ENCODE data around the gene SERINC1. TPM values are rescaled to one million over a fixed set of nuclear protein-coding genes. Genes with fewer than 3 reads are reported as not detected.
"Not testable (repeated sequence)": the region's sequence is repeated elsewhere in the genome, so short reads cannot be mapped to it uniquely, and the experiment has no call there.

SERINC1 gene
- total and polyA plus RNA-seq, 4 experiments from 2014 or later, result 142 to 197 (median 144) TPM

GRCh38 chr6:122459865-122460416 lies 11.7 kb downstream of the SERINC1 start:
- H3K27ac ChIP-seq (ENCODE audit: low read depth, low read length); DNase-seq; H3K27me3 Mint-ChIP-seq; H3K27me3 ChIP-seq (ENCODE audit: insufficient read depth, low read length); H3K9me3 ChIP-seq (ENCODE audit: control insufficient read depth in 1 of 2, low read length in 2 of 2); CTCF ChIA-PET (ENCODE audit: partially characterized antibody); H3K4me3 ChIP-seq (ENCODE audit: low read length in 2 of 2); H3K9me3 Mint-ChIP-seq; POLR2A ChIA-PET (ENCODE audit: partially characterized antibody): not testable (repeated sequence)
- Mint-ChIP-seq H3K36me3 (peaks cover 36 to 53% of the 10 kb centered on the region in 2 donors), H3K4me3 (peak overlapping the region in 6 of 8 donors; percentile 4 to 87 (median 20)), H3K27ac (peak overlapping the region in 6 of 7 donors; percentile 4 to 86 (median 46)), H3K4me1 (peaks cover 64 to 93% (median 77%) of the 10 kb centered on the region in 4 donors)
- intact Hi-C loops (cut with micrococcal nuclease), result loop anchor here (1.0 kb wide), 1 partner anchor 9 kb away; no protein-coding TSS in a partner anchor
- Histone ChIP-seq H3K4me1 (ENCODE audit: insufficient read depth, low read length) (peaks cover 76% of the 10 kb centered on the region), H3K36me3 (ENCODE audit: insufficient read depth, low read length) (peaks cover 34% of the 10 kb centered on the region)

DNA sequence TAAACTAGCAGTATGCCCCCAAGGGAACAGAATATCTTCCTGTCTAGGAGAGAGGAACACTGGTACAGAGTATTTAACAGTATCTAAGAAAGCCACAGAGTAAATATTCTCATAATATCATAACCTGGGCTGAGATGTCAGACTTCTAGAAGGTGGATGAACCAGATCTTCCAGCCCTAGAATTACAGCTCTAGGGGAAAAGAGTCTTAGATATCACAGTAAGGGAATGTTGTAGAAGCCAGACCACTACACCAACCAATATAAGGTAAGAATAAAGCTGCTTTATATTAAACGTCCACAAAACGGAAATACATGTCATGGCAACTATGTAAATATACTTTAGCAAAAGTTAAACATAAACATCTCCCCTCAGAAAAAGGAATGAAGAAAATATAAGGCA lies 12.4 kb downstream of the SERINC1 start:
- intact Hi-C loops (cut with micrococcal nuclease), result loop anchor here (1.0 kb wide), 1 partner anchor 8 kb away; no protein-coding TSS in a partner anchor
- H3K27ac ChIP-seq (ENCODE audit: low read depth, low read length), result peak overlapping the region; percentile 13
- CTCF ChIA-PET (ENCODE audit: partially characterized antibody), result interaction anchor here (1.3 kb wide), 1 partner anchor 20 kb away, joined by 3 read pairs; no protein-coding TSS in a partner anchor
- H3K9me3 ChIP-seq (ENCODE audit: control insufficient read depth in 1 of 2, low read length in 2 of 2), result no peaks in the 10 kb centered on the region
- peak overlapping the region in 7 of 8 donors; percentile 4 to 64 (median 27) for H3K4me3 Mint-ChIP-seq
- H3K4me1 ChIP-seq (ENCODE audit: insufficient read depth, low read length), result peaks cover 69% of the 10 kb centered on the region
- no peaks in the 10 kb centered on the region for H3K27me3 Mint-ChIP-seq
- no peak for DNase-seq
- peak overlapping the region; percentile 8 to 86 (median 46) for H3K27ac Mint-ChIP-seq
- no peaks in the 10 kb centered on the region for H3K9me3 Mint-ChIP-seq
- peaks cover 41% of the 10 kb centered on the region for H3K36me3 ChIP-seq (ENCODE audit: insufficient read depth, low read length)
- H3K36me3 Mint-ChIP-seq, result peaks cover 39 to 54% of the 10 kb centered on the region in 2 donors
- POLR2A ChIA-PET (ENCODE audit: partially characterized antibody), result interaction anchor here (0.8 kb wide), 1 partner anchor 12 kb away, joined by 3 read pairs; no protein-coding TSS in a partner anchor
- H3K4me1 Mint-ChIP-seq, result peaks cover 63 to 93% (median 79%) of the 10 kb centered on the region in 4 donors
- H3K27me3 ChIP-seq (ENCODE audit: insufficient read depth, low read length), result no peaks in the 10 kb centered on the region
- H3K4me3 ChIP-seq (ENCODE audit: low read length in 2 of 2), result no peak overlapping the region

DNA sequence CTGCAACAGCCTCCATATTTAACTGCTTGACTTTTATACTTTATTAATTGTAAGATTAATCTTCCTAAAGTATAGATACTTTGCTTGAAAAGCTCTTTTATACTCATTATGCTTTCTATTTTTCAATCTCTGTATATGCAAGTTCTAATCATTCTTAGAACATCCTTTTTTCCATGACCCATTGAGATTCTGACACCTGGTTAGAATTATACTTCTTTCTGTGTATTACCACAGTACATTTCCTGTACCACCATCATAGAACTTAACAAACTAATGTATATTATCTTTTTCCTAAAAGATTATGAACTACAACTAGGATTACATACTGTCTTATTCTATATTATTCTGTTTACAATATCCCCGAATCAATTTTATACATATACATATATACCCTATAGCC lies 13.5 kb downstream of the SERINC1 start:
- Mint-ChIP-seq H3K4me1 (peaks cover 58 to 86% (median 73%) of the 10 kb centered on the region in 4 donors), H3K4me3 (peak overlapping the region in 1 of 8 donors; percentile 36), H3K27me3 (no peaks in the 10 kb centered on the region), H3K27ac (peak overlapping the region in 4 of 7 donors; percentile 42 to 78 (median 66)), H3K36me3 (peaks cover 40 to 62% of the 10 kb centered on the region in 2 donors), H3K9me3 (no peaks in the 10 kb centered on the region)
- Histone ChIP-seq H3K4me3 (ENCODE audit: low read length in 2 of 2) (no peak overlapping the region), H3K9me3 (ENCODE audit: control insufficient read depth in 1 of 2, low read length in 2 of 2) (no peaks in the 10 kb centered on the region), H3K27me3 (ENCODE audit: insufficient read depth, low read length) (no peaks in the 10 kb centered on the region), H3K36me3 (ENCODE audit: insufficient read depth, low read length) (peaks cover 45% of the 10 kb centered on the region), H3K27ac (ENCODE audit: low read depth, low read length) (no peak overlapping the region), H3K4me1 (ENCODE audit: insufficient read depth, low read length) (peaks cover 57% of the 10 kb centered on the region)
- intact Hi-C loops (cut with micrococcal nuclease), result no loop called here
- ChIA-PET POLR2A (ENCODE audit: partially characterized antibody) (no interaction called here), CTCF (ENCODE audit: partially characterized antibody) (interaction anchor here (1.3 kb wide), 1 partner anchor 22 kb away, joined by 3 read pairs; no protein-coding TSS in a partner anchor)
- DNase-seq, result no peak

- CTCF ChIA-PET (ENCODE audit: partially characterized antibody), result interaction anchor here (1.5 kb wide), 1 partner anchor 12 kb away, joined by 3 read pairs; no protein-coding TSS in a partner anchor
- H3K4me3 ChIP-seq (ENCODE audit: low read length in 2 of 2); DNase-seq; H3K9me3 Mint-ChIP-seq; H3K4me3 Mint-ChIP-seq; intact Hi-C loops (cut with micrococcal nuclease); H3K27ac ChIP-seq (ENCODE audit: low read depth, low read length); POLR2A ChIA-PET (ENCODE audit: partially characterized antibody); H3K27me3 Mint-ChIP-seq; H3K9me3 ChIP-seq (ENCODE audit: control insufficient read depth in 1 of 2, low read length in 2 of 2); H3K27me3 ChIP-seq (ENCODE audit: insufficient read depth, low read length): not testable (repeated sequence)
- peaks cover 37 to 61% (median 52%) of the 10 kb centered on the region in 4 donors for H3K4me1 Mint-ChIP-seq
- H3K27ac Mint-ChIP-seq, result peak overlapping the region in 4 of 7 donors; percentile 9 to 69 (median 38)
- Histone ChIP-seq H3K36me3 (ENCODE audit: insufficient read depth, low read length) (peaks cover 69% of the 10 kb centered on the region), H3K4me1 (ENCODE audit: insufficient read depth, low read length) (peaks cover 27% of the 10 kb centered on the region)
- H3K36me3 Mint-ChIP-seq, result peaks cover 57 to 76% of the 10 kb centered on the region in 2 donors
These were observed 16.5 kb downstream of the SERINC1 start for GRCh38 chr6:122455116-122455515.

DNA sequence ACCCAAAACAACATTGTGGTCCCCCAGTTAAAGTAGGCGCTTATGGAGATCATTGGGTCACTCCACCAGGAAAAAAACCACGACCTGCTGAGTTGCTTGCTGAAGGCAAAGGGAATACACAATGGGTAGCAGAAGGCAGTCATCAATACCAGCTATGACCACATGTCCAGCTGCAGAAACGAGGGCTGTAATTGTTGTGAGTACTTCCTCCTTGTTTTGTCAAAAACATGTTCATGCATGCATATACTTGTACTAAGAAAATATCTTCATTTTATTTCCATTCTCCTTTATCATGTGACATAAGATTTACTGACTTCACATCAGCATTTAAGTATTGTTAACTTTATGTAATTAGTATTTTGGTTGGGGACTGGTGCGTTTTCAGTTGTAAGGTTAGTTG lies 16.9 kb downstream of the SERINC1 start:
- intact Hi-C loops (cut with micrococcal nuclease), result no loop called here
- Mint-ChIP-seq H3K36me3 (peaks cover 58 to 79% of the 10 kb centered on the region in 2 donors), H3K9me3 (no peaks in the 10 kb centered on the region), H3K4me3 (no peak overlapping the region), H3K27me3 (no peaks in the 10 kb centered on the region), H3K4me1 (peaks cover 36 to 57% (median 49%) of the 10 kb centered on the region in 4 donors), H3K27ac (peak overlapping the region in 2 of 7 donors; percentile 22 to 66)
- Histone ChIP-seq H3K27ac (ENCODE audit: low read depth, low read length) (no peak overlapping the region), H3K36me3 (ENCODE audit: insufficient read depth, low read length) (peaks cover 73% of the 10 kb centered on the region), H3K9me3 (ENCODE audit: control insufficient read depth in 1 of 2, low read length in 2 of 2) (no peaks in the 10 kb centered on the region), H3K4me1 (ENCODE audit: insufficient read depth, low read length) (peaks cover 23% of the 10 kb centered on the region), H3K4me3 (ENCODE audit: low read length in 2 of 2) (no peak overlapping the region), H3K27me3 (ENCODE audit: insufficient read depth, low read length) (no peaks in the 10 kb centered on the region)
- DNase-seq, result no peak
- CTCF ChIA-PET (ENCODE audit: partially characterized antibody), result interaction anchor here (1.5 kb wide), 1 partner anchor 11 kb away, joined by 3 read pairs; no protein-coding TSS in a partner anchor
- POLR2A ChIA-PET (ENCODE audit: partially characterized antibody), result no interaction called here

GRCh38 chr6:122452509-122452908 lies 19.1 kb downstream of the SERINC1 start:
- Mint-ChIP-seq H3K27me3 (no peaks in the 10 kb centered on the region), H3K27ac (peak overlapping the region in 2 of 7 donors; percentile 23 to 49), H3K4me1 (peaks cover 21 to 44% (median 35%) of the 10 kb centered on the region in 4 donors), H3K36me3 (peaks cover 60 to 85% of the 10 kb centered on the region in 2 donors), H3K4me3 (no peak overlapping the region), H3K9me3 (no peaks in the 10 kb centered on the region)
- Histone ChIP-seq H3K27me3 (ENCODE audit: insufficient read depth, low read length) (no peaks in the 10 kb centered on the region), H3K4me1 (ENCODE audit: insufficient read depth, low read length) (peaks cover 3% of the 10 kb centered on the region), H3K36me3 (ENCODE audit: insufficient read depth, low read length) (peaks cover 77% of the 10 kb centered on the region), H3K27ac (ENCODE audit: low read depth, low read length) (no peak overlapping the region), H3K4me3 (ENCODE audit: low read length in 2 of 2) (no peak overlapping the region), H3K9me3 (ENCODE audit: control insufficient read depth in 1 of 2, low read length in 2 of 2) (no peaks in the 10 kb centered on the region)
- POLR2A ChIA-PET (ENCODE audit: partially characterized antibody), result interaction anchor here (1.3 kb wide), 1 partner anchor 14 kb away, joined by 3 read pairs; no protein-coding TSS in a partner anchor
- no peak for DNase-seq
- CTCF ChIA-PET (ENCODE audit: partially characterized antibody), result interaction anchor here (0.6 kb wide), 1 partner anchor 139 kb away, joined by 3 read pairs; no protein-coding TSS in a partner anchor
- intact Hi-C loops (cut with micrococcal nuclease), result no loop called here

DNA sequence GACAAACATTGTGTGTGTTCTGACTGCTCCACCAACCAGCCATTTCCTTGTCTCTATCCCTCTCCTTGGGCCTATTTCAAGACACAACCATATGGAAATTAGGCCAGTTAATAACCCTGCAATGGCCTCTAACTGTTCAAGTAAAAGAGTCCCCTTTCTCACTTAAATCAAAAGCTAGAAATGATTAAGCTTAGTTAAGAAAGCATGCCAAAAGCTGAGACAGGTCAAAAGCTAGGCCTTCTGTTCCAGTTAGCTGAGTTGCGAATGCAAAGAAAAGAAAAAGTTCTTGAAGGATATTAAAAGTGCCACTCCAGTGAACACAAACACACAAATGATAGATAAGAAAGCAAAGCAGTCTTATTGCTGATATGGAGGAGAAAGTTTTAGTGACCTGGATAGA lies 22.5 kb downstream of the SERINC1 start:
- no peak for DNase-seq
- H3K4me1 Mint-ChIP-seq, result peaks cover 13 to 25% (median 21%) of the 10 kb centered on the region in 4 donors
- H3K9me3 Mint-ChIP-seq, result no peaks in the 10 kb centered on the region
- H3K27me3 ChIP-seq (ENCODE audit: insufficient read depth, low read length), result no peaks in the 10 kb centered on the region
- peaks cover 75% of the 10 kb centered on the region for H3K36me3 ChIP-seq (ENCODE audit: insufficient read depth, low read length)
- H3K4me3 ChIP-seq (ENCODE audit: low read length in 2 of 2), result no peak overlapping the region
- H3K4me1 ChIP-seq (ENCODE audit: insufficient read depth, low read length), result no peaks in the 10 kb centered on the region
- ChIA-PET CTCF (ENCODE audit: partially characterized antibody) (no interaction called here), POLR2A (ENCODE audit: partially characterized antibody) (no interaction called here)
- H3K27ac Mint-ChIP-seq, result peak overlapping the region in 3 of 7 donors; percentile 42 to 88 (median 69)
- intact Hi-C loops (cut with micrococcal nuclease), result no loop called here
- no peak overlapping the region for H3K27ac ChIP-seq (ENCODE audit: low read depth, low read length)
- H3K9me3 ChIP-seq (ENCODE audit: control insufficient read depth in 1 of 2, low read length in 2 of 2), result no peaks in the 10 kb centered on the region
- no peak overlapping the region for H3K4me3 Mint-ChIP-seq
- H3K36me3 Mint-ChIP-seq, result peaks cover 56 to 85% of the 10 kb centered on the region in 2 donors
- H3K27me3 Mint-ChIP-seq, result no peaks in the 10 kb centered on the region
